Psoas muscle (tissue), 8 donors: ENCODE results near the gene ZFAND6. TPM values are rescaled to one million over a fixed set of nuclear protein-coding genes. Genes with fewer than 3 reads are reported as not detected.

Experiments used
- ATAC-seq, 4 donors: fragments of 200-7000 bp; cut with Tn5 transposase; one replicate each; pipeline ENCODE4 v1.9.1; 2020; ENCODE audit warnings: moderate library complexity in 3 of 4, mild to moderate bottlenecking in 2 of 4
- DNase-seq, 2 donors: peaks; one replicate each; pipeline ENCODE4 v3.0.0-alpha.2; 2020
- H3K27ac ChIP-seq: fragments of 200-600 bp; one replicate; pipeline ENCODE4 v1.8.0; 2022
- H3K27me3 ChIP-seq, 3 donors: fragments of 200-600 bp in 1 of 3; one replicate each; pipeline versions ENCODE4 v1.6.1 to v1.8.0; 2013 to 2022; ENCODE audit warnings: low read length in 2 of 3, mild to moderate bottlenecking in 2 of 3, moderate library complexity in 1 of 3; ENCODE audit not compliant: insufficient read depth in 3 of 3
- H3K36me3 ChIP-seq, 2 donors: fragments of 200-600 bp in 1 of 2; one replicate each; pipeline versions ENCODE4 v1.6.1 to v1.8.0; 2013 to 2022; ENCODE audit warnings: low read depth in 1 of 2, mild to moderate bottlenecking in 1 of 2, moderate library complexity in 1 of 2; ENCODE audit not compliant: insufficient read depth in 1 of 2
- H3K4me1 ChIP-seq: fragments of 200-600 bp; one replicate; pipeline ENCODE4 v1.8.0; 2022
- H3K4me3 ChIP-seq: fragments of 200-600 bp; one replicate; pipeline ENCODE4 v1.8.0; 2022; ENCODE audit warnings: mild to moderate bottlenecking
- H3K9me3 ChIP-seq: fragments of 200-600 bp; one replicate; pipeline ENCODE4 v1.8.0; 2022
- WGBS, 3 donors: extraction: QIAGEN DNeasy Blood & Tissue Kit; methylation state at CpG; one replicate each; pipeline versions ENCODE4 v1.1.6 to v1.1.7; 2013; 5-methylcytosine and 5-hydroxymethylcytosine counted together
- intact Hi-C, 2 donors: fragments of 100-400 bp; cut with DNase I; formaldehyde crosslinking; loops; one replicate each; pipeline versions ENCODE4 v1.11.0 to v1.14.2; 2022
- polyA plus RNA-seq, 3 donors: library from polyadenylated mRNA; stranded (reverse); fragments of 200-250 nt; gene quantifications; one replicate each; pipeline ENCODE4 v1.2.3, GENCODE V29; 2013
- total RNA-seq, 4 donors: library from RNA; stranded (reverse); fragmentation: NEBNext Ultra II Directional in 2 of 4; extraction: Animal tissue kit (Norgen Biotek cat#: 25700) in 2 of 4; gene quantifications; one replicate each; pipeline versions ENCODE4 v1.2.1 to v1.2.4, GENCODE V29; 2021 to 2023
- TF ChIP-seq, protein P1 (sequence below): fragments of 200-600 bp; IDR thresholded peaks from one replicate; pipeline ENCODE4 v1.8.0; 2022; ENCODE audit warnings: antibody characterized with exemption
- donor health status: healthy with polysubstance abuse.
- donor health status: DM: no; HTN: no; CAD: no; lungs with moderate emphysema.
- donor health status: Bipolar disorder and iron deficiency.
- donor health status: healthy.
- donor health status: DM: yes; HTN: yes; CAD: no.
- donor health status: DM: no; HTN: no; CAD: no.
- donor health status: DM: no; HTN: no; CAD: no.
- donor health status: DM: yes; HTN: yes; CAD: no.

Gene ZFAND6
- total and polyA plus RNA-seq, 7 donors = 66.3 to 125 (median 78.8) TPM

DNA sequence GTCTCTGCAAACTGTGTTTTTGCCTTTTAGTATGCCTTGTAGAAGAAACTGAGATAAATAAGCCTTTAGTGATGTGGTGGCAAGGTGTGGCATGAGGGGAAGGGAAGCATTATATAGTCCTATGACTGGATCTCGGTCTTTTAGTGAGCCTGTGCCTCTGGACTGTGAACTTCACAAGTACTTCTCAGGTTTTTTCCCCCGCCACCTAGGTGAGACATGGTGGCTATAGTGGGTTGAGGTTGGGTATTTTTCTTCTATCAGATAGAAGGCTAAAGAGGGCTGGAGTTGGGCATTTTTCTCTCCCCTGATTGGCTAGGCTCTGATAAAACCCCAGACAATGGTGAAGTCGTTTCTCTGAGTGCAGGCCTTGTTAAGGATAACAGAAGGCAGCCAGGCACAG lies 38.7 kb upstream of the ZFAND6 start:
- Histone ChIP-seq H3K27me3 (peaks cover 0 to 2% (median 0%) of the 10 kb centered on the region in 3 donors), H3K36me3 (no peaks in the 10 kb centered on the region), H3K4me3 (no peak overlapping the region), H3K9me3 (no peaks in the 10 kb centered on the region), H3K27ac (no peak overlapping the region), H3K4me1 (no peaks in the 10 kb centered on the region)
- no peak for DNase-seq
- TF ChIP-seq, protein P1, sequence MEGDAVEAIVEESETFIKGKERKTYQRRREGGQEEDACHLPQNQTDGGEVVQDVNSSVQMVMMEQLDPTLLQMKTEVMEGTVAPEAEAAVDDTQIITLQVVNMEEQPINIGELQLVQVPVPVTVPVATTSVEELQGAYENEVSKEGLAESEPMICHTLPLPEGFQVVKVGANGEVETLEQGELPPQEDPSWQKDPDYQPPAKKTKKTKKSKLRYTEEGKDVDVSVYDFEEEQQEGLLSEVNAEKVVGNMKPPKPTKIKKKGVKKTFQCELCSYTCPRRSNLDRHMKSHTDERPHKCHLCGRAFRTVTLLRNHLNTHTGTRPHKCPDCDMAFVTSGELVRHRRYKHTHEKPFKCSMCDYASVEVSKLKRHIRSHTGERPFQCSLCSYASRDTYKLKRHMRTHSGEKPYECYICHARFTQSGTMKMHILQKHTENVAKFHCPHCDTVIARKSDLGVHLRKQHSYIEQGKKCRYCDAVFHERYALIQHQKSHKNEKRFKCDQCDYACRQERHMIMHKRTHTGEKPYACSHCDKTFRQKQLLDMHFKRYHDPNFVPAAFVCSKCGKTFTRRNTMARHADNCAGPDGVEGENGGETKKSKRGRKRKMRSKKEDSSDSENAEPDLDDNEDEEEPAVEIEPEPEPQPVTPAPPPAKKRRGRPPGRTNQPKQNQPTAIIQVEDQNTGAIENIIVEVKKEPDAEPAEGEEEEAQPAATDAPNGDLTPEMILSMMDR = no peak
- no peak for ATAC-seq
- intact Hi-C loops = no loop called here
- WGBS, 3 donors = 85 to 86% (median 85%) methylated on average over 3 of the region's 3 CpGs

DNA sequence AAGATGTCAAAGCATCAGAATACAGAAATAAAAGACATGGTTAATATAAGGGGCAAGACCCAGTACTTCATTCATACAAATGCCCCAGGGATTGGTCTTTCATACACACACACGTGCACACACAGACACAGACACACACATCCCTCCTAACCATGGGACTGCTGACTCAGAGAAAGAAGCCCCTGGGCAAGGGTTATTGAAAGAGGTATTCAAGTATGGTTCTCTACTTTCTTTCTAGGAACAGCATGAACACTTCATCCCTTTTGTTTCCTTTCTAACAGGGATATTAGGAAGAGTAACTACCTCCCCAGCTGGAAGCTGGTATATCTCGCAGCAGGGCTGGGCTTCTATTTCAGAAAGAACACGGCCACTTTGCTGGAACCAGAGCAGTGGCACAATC lies 33.2 kb upstream of the ZFAND6 start:
- 87 to 89% (median 87%) methylated on average over 3 of the region's 3 CpGs for WGBS, 3 donors
- DNase-seq (no peak), ATAC-seq (no peak)
- no peak overlapping the region for H3K27ac ChIP-seq
- no peaks in the 10 kb centered on the region for H3K9me3 ChIP-seq
- H3K4me3 ChIP-seq = no peak overlapping the region
- intact Hi-C loops = no loop called here
- TF ChIP-seq, protein P1 = no peak
- peaks cover 0 to 2% (median 0%) of the 10 kb centered on the region in 3 donors for H3K27me3 ChIP-seq
- no peaks in the 10 kb centered on the region for H3K36me3 ChIP-seq
- no peaks in the 10 kb centered on the region for H3K4me1 ChIP-seq

DNA sequence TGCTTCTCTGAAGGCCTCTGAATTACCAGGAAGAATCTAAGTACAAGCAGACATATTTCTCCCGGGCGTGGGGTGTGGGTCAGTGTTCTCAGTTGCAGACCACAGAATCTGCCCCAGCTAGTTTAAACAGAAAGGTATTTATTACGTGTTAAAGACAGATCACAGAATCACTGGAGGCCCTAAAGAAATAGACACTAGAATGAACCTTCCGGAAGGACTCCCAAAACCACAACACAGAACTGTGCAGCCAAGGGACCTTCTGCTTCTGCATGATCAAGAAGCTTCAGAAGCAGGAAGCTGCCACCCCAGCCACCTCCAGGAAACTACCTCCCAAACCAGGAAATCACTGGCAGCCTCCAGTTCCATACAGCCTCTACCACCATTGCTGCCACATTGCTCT lies 32.7 kb upstream of the ZFAND6 start:
- H3K36me3 ChIP-seq = no peaks in the 10 kb centered on the region
- TF ChIP-seq, protein P1 = no peak
- no peaks in the 10 kb centered on the region for H3K9me3 ChIP-seq
- H3K4me1 ChIP-seq = no peaks in the 10 kb centered on the region
- no peak overlapping the region for H3K4me3 ChIP-seq
- WGBS, 3 donors = 87 to 95% (median 92%) methylated on average over 4 of the region's 4 CpGs
- intact Hi-C loops = no loop called here
- H3K27ac ChIP-seq = no peak overlapping the region
- H3K27me3 ChIP-seq = peaks cover 0 to 2% (median 0%) of the 10 kb centered on the region in 3 donors
- DNase-seq (no peak), ATAC-seq (no peak)

- Histone ChIP-seq H3K27ac (no peak overlapping the region), H3K36me3 (no peaks in the 10 kb centered on the region), H3K4me1 (no peaks in the 10 kb centered on the region), H3K4me3 (no peak overlapping the region), H3K9me3 (no peaks in the 10 kb centered on the region), H3K27me3 (peaks cover 0 to 2% (median 0%) of the 10 kb centered on the region in 3 donors)
- ATAC-seq (no peak), DNase-seq (no peak)
- WGBS, 3 donors = 87 to 89% (median 88%) methylated on average over 2 of the region's 2 CpGs
- intact Hi-C loops = no loop called here
- TF ChIP-seq, protein P1 = no peak
These were observed 30.5 kb upstream of the ZFAND6 start for GRCh38 chr15:80028937-80029336.

DNA sequence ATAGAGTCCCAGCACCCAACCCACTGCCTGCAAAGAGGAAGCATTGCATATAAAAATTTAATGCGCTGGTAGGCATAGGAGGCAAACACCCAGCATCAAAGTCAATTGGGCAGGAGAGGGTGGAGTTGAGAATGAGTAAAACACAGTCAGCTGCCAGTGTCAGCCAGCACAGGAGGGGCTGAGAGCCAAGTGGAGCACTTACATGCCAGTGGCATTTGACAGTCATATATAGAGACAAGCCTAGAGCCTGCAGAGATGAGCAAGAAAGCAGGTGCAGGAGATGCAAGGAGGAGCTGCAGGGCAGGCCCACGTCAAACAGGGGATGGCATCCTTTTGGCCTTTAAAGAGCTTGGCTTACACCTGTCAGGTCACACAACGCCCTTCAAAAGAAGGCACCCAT lies 27.6 kb upstream of the ZFAND6 start:
- no peak overlapping the region for H3K27ac ChIP-seq
- WGBS, 3 donors = 27 to 46% (median 31%) methylated on average over 2 to 3 of the region's 3 CpGs

More for the DNA sequence above, 27.6 kb upstream of the ZFAND6 start:
- Histone ChIP-seq H3K4me1 (no peaks in the 10 kb centered on the region), H3K4me3 (no peak overlapping the region), H3K27me3 (no peaks in the 10 kb centered on the region), H3K9me3 (no peaks in the 10 kb centered on the region), H3K36me3 (no peaks in the 10 kb centered on the region)
- intact Hi-C loops = no loop called here
- DNase-seq (peak in 1 of 2 donors; percentile 60), ATAC-seq (peak; percentile 54 to 87 (median 79))
- TF ChIP-seq, protein P1 = no peak
